Cardiac muscle cell (in vitro differentiated cells and primary cell): ENCODE data around the gene SUFU. TPM values are rescaled to one million over a fixed set of nuclear protein-coding genes. Genes with fewer than 3 reads are reported as not detected.
A peak's percentile ranks its signal among the peaks of the same experiment; 100 is the strongest.

Experiments used
- DNase-seq, 2 donors: peaks; one replicate each; pipeline versions ENCODE4 v3.0.0 to v3.0.0-alpha.2; 2010 to 2017; ENCODE audit warnings: low read depth in 1 of 2, low spot score in 1 of 2
- H3K27ac ChIP-seq: fragments of 200-600 bp; sonication (generic); 2 replicates; pipeline ENCODE4 v1.5.1; 2016
- H3K27me3 ChIP-seq: fragments of 200-600 bp; sonication (generic); 2 replicates; pipeline ENCODE4 v1.6.0; 2016; ENCODE audit warnings: control low read depth
- H3K36me3 ChIP-seq: fragments of 200-600 bp; sonication (generic); 2 replicates; pipeline ENCODE4 v1.5.1; 2016; ENCODE audit warnings: control low read depth
- H3K4me1 ChIP-seq: fragments of 200-600 bp; sonication (generic); 2 replicates; pipeline ENCODE4 v1.8.1; 2017; ENCODE audit warnings: low read depth, mild to moderate bottlenecking, mixed run types
- H3K4me3 ChIP-seq: fragments of 200-600 bp; sonication (generic); 2 replicates; pipeline ENCODE4 v1.5.1; 2016; ENCODE audit warnings: mild to moderate bottlenecking
- H3K9me3 ChIP-seq: fragments of 200-600 bp; sonication (generic); 2 replicates; pipeline ENCODE4 v1.5.1; 2017; ENCODE audit warnings: low read depth, mild to moderate bottlenecking, control low read depth
- CTCF ChIP-seq: IDR thresholded peaks from 2 replicates; pipeline ENCODE4 v1.5.1; 2012; ENCODE audit warnings: low read depth, mild to moderate bottlenecking, low read length
- polyA plus RNA-seq: library from polyadenylated mRNA; unstranded; fragments of >200 nt; fragmentation: Nextera tagmentation; extraction: Ambion mirVana; gene quantifications from 2 replicates; pipeline ENCODE4 v1.2.1, GENCODE V29; 2016
- total RNA-seq: library from RNA; depleted of rRNA; stranded (reverse); fragments of >200 nt; gene quantifications from 2 replicates; pipeline ENCODE4 v1.2.3, GENCODE V29; 2016

SUFU gene
- total and polyA plus RNA-seq, 2 experiments from 2014 or later = 14.2 to 18.4 TPM

GRCh38 chr10:102634686-102635085, 130.9 kb downstream of the SUFU start:
- Histone ChIP-seq H3K27ac (peak overlapping the region; percentile 94), H3K4me1 (peaks cover 46% of the 10 kb centered on the region)
- DNase-seq = no peak

GRCh38 chr10:102635377-102635776, 131.6 kb downstream of the SUFU start:
- no peaks in the 10 kb centered on the region for H3K36me3 ChIP-seq
- peak overlapping the region; percentile 94 for H3K27ac ChIP-seq
- peaks cover 39% of the 10 kb centered on the region for H3K4me1 ChIP-seq
- H3K27me3 ChIP-seq = no peaks in the 10 kb centered on the region
- no peak for TF ChIP-seq CTCF
- no peak overlapping the region for H3K4me3 ChIP-seq
- no peaks in the 10 kb centered on the region for H3K9me3 ChIP-seq
- no peak for DNase-seq

More at GRCh38 chr10:102634686-102635085, 130.9 kb downstream of the SUFU start:
- Histone ChIP-seq H3K36me3 (no peaks in the 10 kb centered on the region), H3K27me3 (no peaks in the 10 kb centered on the region), H3K4me3 (no peak overlapping the region), H3K9me3 (no peaks in the 10 kb centered on the region)
- no peak for TF ChIP-seq CTCF

- Histone ChIP-seq H3K27ac (no peak overlapping the region), H3K4me1 (peaks cover 7% of the 10 kb centered on the region), H3K4me3 (no peak overlapping the region), H3K27me3 (no peaks in the 10 kb centered on the region), H3K36me3 (no peaks in the 10 kb centered on the region), H3K9me3 (no peaks in the 10 kb centered on the region)
- no peak for TF ChIP-seq CTCF
- no peak for DNase-seq
These were observed 135.8 kb downstream of the SUFU start for GRCh38 chr10:102639537-102639936.

- H3K27ac ChIP-seq = peak overlapping the region; percentile 84
- H3K4me3 ChIP-seq = peak overlapping the region; percentile 74
- no peak for TF ChIP-seq CTCF
- no peaks in the 10 kb centered on the region for H3K4me1 ChIP-seq
- no peaks in the 10 kb centered on the region for H3K27me3 ChIP-seq
- no peaks in the 10 kb centered on the region for H3K9me3 ChIP-seq
- DNase-seq = no peak
- no peaks in the 10 kb centered on the region for H3K36me3 ChIP-seq
These were observed 137.6 kb downstream of the SUFU start for GRCh38 chr10:102641402-102641801.

- no peak for TF ChIP-seq CTCF
- Histone ChIP-seq H3K4me1 (peaks cover 4% of the 10 kb centered on the region), H3K4me3 (peak overlapping the region; percentile 74), H3K36me3 (no peaks in the 10 kb centered on the region), H3K27ac (peak overlapping the region; percentile 96), H3K27me3 (no peaks in the 10 kb centered on the region), H3K9me3 (no peaks in the 10 kb centered on the region)
- peak; percentile 99 for DNase-seq
These were observed 138.3 kb downstream of the SUFU start for GRCh38 chr10:102641880-102642735.
